A673 (cell line): ENCODE measurements around the gene TAAR5. TPM values are rescaled to one million over a fixed set of nuclear protein-coding genes. Genes with fewer than 3 reads are reported as not detected.

Experiments
- BruUV-seq: library from RNA; stranded (reverse); fragments of 400-500 nt; replicated peaks from 2 replicates; lab custom pipeline; 2021; lab: Mats Ljungman, UMichigan
- CTCF ChIA-PET: fragments of 300-600 bp; sonication (Branson Sonifier 250); formaldehyde crosslinking; loops from one replicate; lab custom pipeline; 2022; ENCODE audit warnings: antibody characterized with exemption; lab: Charles Lee
- POLR2A ChIA-PET: fragments of 300-600 bp; sonication (Branson Sonifier 250); formaldehyde crosslinking; loops from one replicate; lab custom pipeline; 2022; ENCODE audit warnings: antibody characterized with exemption; ENCODE audit not compliant: low non-redundant PET; lab: Charles Lee
- DNase-seq: peaks from one replicate; pipeline ENCODE4 v3.0.0-alpha.2; 2015; ENCODE audit warnings: low spot score
- H3K27ac ChIP-seq: fragments of 200-600 bp; sonication (generic); 2 replicates; pipeline ENCODE4 v1.5.1; 2016; ENCODE audit warnings: mixed run types, low read depth, mild to moderate bottlenecking, mixed read lengths, antibody characterized with exemption, low read length; ENCODE audit not compliant: poor library complexity, severe bottlenecking
- H3K27me3 ChIP-seq: fragments of 200-600 bp; sonication (generic); replicated peaks from 2 replicates; pipeline ENCODE4 v1.6.1; 2017; ENCODE audit warnings: mixed run types, low read depth, mild to moderate bottlenecking, mixed read lengths, antibody characterized with exemption, low read length; ENCODE audit not compliant: insufficient read depth, poor library complexity
- H3K36me3 ChIP-seq: fragments of 200-600 bp; sonication (generic); 2 replicates; pipeline ENCODE4 v1.6.1; 2016; ENCODE audit warnings: mixed run types, mild to moderate bottlenecking, mixed read lengths, antibody characterized with exemption, low read length; ENCODE audit not compliant: insufficient read depth, poor library complexity, severe bottlenecking
- H3K4me1 ChIP-seq: fragments of 200-600 bp; sonication (generic); 2 replicates; pipeline ENCODE4 v1.6.1; 2017; ENCODE audit warnings: mixed run types, mild to moderate bottlenecking, mixed read lengths, antibody characterized with exemption, low read length; ENCODE audit not compliant: insufficient read depth, poor library complexity, severe bottlenecking
- H3K4me3 ChIP-seq: fragments of 200-600 bp; sonication (generic); 2 replicates; pipeline ENCODE4 v1.5.1; 2016; ENCODE audit warnings: low read depth, mixed run types, mild to moderate bottlenecking, mixed read lengths, low read length; ENCODE audit not compliant: poor library complexity, severe bottlenecking
- H3K9me3 ChIP-seq: fragments of 200-600 bp; sonication (generic); 2 replicates; pipeline ENCODE4 v1.6.1; 2016; ENCODE audit warnings: mixed run types, low read depth, mild to moderate bottlenecking, mixed read lengths, antibody characterized with exemption, low read length; ENCODE audit not compliant: poor library complexity, severe bottlenecking
- EZH2 ChIP-seq: fragments of 200-600 bp; sonication (generic); IDR thresholded peaks from 2 replicates; pipeline ENCODE4 v1.6.1; 2017; ENCODE audit warnings: borderline replicate concordance, low read depth, mild to moderate bottlenecking, mixed read lengths, antibody characterized with exemption, low read length; ENCODE audit not compliant: poor library complexity, severe bottlenecking
- intact Hi-C: fragments of 100-400 bp; cut with micrococcal nuclease; formaldehyde crosslinking; loops from one replicate; pipeline ENCODE4 v1.10.0; 2022; ENCODE audit not compliant: unreplicated experiment
- total RNA-seq: library from RNA; stranded (reverse); gene quantifications from 2 replicates; pipeline ENCODE4 v1.2.3, GENCODE V29; 2021
- TF ChIP-seq, protein P1 (sequence below): fragments of 300-800, 200-600 bp; sonication (generic); conservative IDR thresholded peaks from 2 replicates; pipeline ENCODE4 v1.5.1; 2017; ENCODE audit warnings: low read depth, mild to moderate bottlenecking, antibody characterized with exemption, low read length, moderate library complexity, mixed read lengths

TAAR5 gene
- total RNA-seq, 1 experiment from 2014 or later, result not detected

DNA sequence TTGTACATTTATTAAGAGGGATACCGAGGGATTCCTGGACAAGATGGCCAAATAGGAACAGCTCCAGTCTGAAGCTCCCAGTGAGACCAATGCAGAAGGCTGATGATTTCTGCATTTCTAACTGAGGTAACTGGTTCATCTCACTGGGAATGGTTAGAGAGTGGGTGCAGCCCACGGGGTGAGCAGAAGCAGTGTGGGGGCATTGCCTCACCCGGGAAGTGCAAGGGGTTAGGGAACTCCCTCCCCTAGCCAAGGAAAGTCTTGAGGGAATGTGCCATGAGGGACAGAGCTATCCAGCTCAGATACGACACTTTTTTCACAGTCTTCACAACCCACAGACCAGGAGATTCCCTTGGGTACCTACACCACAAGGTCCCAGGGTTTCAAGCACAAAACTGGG is 45.3 kb upstream of the TAAR5 start:
- no peak for DNase-seq
- no peaks in the 10 kb centered on the region for H3K4me1 ChIP-seq
- CTCF ChIA-PET, result no interaction called here
- no peaks in the 10 kb centered on the region for H3K36me3 ChIP-seq
- TF ChIP-seq, protein P1, sequence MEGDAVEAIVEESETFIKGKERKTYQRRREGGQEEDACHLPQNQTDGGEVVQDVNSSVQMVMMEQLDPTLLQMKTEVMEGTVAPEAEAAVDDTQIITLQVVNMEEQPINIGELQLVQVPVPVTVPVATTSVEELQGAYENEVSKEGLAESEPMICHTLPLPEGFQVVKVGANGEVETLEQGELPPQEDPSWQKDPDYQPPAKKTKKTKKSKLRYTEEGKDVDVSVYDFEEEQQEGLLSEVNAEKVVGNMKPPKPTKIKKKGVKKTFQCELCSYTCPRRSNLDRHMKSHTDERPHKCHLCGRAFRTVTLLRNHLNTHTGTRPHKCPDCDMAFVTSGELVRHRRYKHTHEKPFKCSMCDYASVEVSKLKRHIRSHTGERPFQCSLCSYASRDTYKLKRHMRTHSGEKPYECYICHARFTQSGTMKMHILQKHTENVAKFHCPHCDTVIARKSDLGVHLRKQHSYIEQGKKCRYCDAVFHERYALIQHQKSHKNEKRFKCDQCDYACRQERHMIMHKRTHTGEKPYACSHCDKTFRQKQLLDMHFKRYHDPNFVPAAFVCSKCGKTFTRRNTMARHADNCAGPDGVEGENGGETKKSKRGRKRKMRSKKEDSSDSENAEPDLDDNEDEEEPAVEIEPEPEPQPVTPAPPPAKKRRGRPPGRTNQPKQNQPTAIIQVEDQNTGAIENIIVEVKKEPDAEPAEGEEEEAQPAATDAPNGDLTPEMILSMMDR, result no peak
- no peak for TF ChIP-seq EZH2
- H3K4me3 ChIP-seq, result no peak overlapping the region
- POLR2A ChIA-PET, result no interaction called here
- H3K27me3 ChIP-seq, result peaks cover 37% of the 10 kb centered on the region
- BruUV-seq, result no TSS peak
- no peak overlapping the region for H3K27ac ChIP-seq
- intact Hi-C loops, result no loop called here
- no peaks in the 10 kb centered on the region for H3K9me3 ChIP-seq

DNA sequence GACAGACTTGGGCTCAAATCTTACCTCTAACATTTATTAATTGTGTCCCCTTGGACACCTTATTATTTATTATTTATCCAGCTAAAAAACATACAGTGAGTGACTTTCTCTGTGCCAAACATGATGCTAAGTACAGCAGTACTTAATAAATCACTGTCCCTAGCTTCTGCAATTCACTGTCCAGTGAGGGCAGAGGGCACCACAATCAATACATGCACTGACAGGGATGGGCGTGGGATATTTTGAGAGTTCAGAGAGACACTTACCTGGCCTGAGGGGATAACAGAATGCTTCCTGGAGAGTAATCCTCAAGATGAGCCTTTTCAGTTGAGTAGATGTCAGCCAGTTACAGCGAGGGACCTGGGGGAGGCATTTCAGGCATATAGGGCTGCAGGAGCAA is 43.8 kb upstream of the TAAR5 start:
- CTCF ChIA-PET, result no interaction called here

DNA sequence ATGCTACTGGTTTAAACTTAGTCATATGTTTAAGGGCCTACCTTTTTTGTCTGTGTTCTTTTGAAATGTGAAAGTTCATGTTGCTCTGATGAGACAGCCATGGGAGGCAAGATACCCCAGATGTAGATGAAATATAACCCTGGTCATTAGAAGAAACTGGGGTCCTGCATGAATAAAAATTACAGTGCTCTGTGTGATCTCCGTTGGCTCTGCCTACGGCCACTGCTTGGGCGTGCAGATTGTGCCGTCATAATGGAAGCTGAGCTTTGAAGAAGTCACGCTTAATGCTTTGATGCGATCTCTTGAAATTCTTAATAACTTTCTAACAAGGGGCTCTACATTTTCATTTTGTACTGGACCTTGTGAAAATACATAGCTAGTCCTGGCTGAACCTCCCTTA is 34.6 kb upstream of the TAAR5 start, which contains the start of gene TAAR2:
TSS of gene TAAR2 (minus strand) at position 101 of the 400 bp plus-strand sequence. CDS start at position 101, 0 bp downstream.
- TF ChIP-seq, protein P1, result no peak
- TF ChIP-seq EZH2, result no peak
- Histone ChIP-seq H3K4me1 (no peaks in the 10 kb centered on the region), H3K27me3 (no peaks in the 10 kb centered on the region), H3K9me3 (no peaks in the 10 kb centered on the region), H3K4me3 (no peak within 1 kb of the TSS), H3K36me3 (no peaks in the 10 kb centered on the region), H3K27ac (no peak within 1 kb of the TSS)
- ChIA-PET CTCF (no interaction called here), POLR2A (no interaction called here)
- intact Hi-C loops, result no loop called here
- BruUV-seq, result no TSS peak
- no peak for DNase-seq

More for the DNA sequence above, 43.8 kb upstream of the TAAR5 start:
- H3K27me3 ChIP-seq, result peaks cover 42% of the 10 kb centered on the region
- H3K36me3 ChIP-seq, result no peaks in the 10 kb centered on the region
- no peak overlapping the region for H3K27ac ChIP-seq
- H3K4me1 ChIP-seq, result no peaks in the 10 kb centered on the region
- DNase-seq, result no peak
- no TSS peak for BruUV-seq
- no peak for TF ChIP-seq EZH2
- TF ChIP-seq, protein P1, result no peak
- POLR2A ChIA-PET, result no interaction called here
- H3K9me3 ChIP-seq, result no peaks in the 10 kb centered on the region
- H3K4me3 ChIP-seq, result no peak overlapping the region
- intact Hi-C loops, result no loop called here
